Stimulated activated CD4-positive, alpha-beta T cell treated with anti-CD3 and anti-CD28 coated beads, Interleukin-2, amount 100 ng/mL, for 48 hours (primary cell): Measurements from ENCODE around the gene LRRC2.
"Not testable (repeated sequence)": the region's sequence is repeated elsewhere in the genome, so short reads cannot be mapped to it uniquely, and the experiment has no call there.

Experiments used
- DNase-seq, 2 donors: peaks; one replicate each; pipeline ENCODE4 v3.0.0-alpha.2; 2020

LRRC2 gene

GRCh38 chr3:46522201-46522600, 43.9 kb downstream of the LRRC2 start:
- not testable (repeated sequence) for DNase-seq

- no peak for DNase-seq
Observed at GRCh38 chr3:46521096-46521495, 45.0 kb downstream of the LRRC2 start.

GRCh38 chr3:46520531-46520930, 45.6 kb downstream of the LRRC2 start:
- DNase-seq, result no peak

- no peak for DNase-seq
Observed at GRCh38 chr3:46519952-46520351, 46.1 kb downstream of the LRRC2 start.

- no peak for DNase-seq
Observed at GRCh38 chr3:46517784-46518181, 48.3 kb downstream of the LRRC2 start.

GRCh38 chr3:46517016-46517783, 48.9 kb downstream of the LRRC2 start:
- no peak for DNase-seq

GRCh38 chr3:46516521-46516920, 49.6 kb downstream of the LRRC2 start:
- DNase-seq, result no peak

GRCh38 chr3:46512191-46512749, 53.8 kb downstream of the LRRC2 start:
- DNase-seq, result no peak

- DNase-seq, result no peak
Observed at GRCh38 chr3:46509661-46510187, 56.4 kb downstream of the LRRC2 start.

GRCh38 chr3:46508850-46509591, 57.1 kb downstream of the LRRC2 start:
- no peak for DNase-seq

GRCh38 chr3:46506526-46506925, 59.6 kb downstream of the LRRC2 start:
- no peak for DNase-seq

GRCh38 chr3:46505953-46506352, 60.1 kb downstream of the LRRC2 start:
- DNase-seq, result no peak

GRCh38 chr3:46504789-46505188, 61.3 kb downstream of the LRRC2 start:
- DNase-seq, result peak in 1 of 2 donors; percentile 17

- DNase-seq, result no peak
Observed at GRCh38 chr3:46503200-46503874, 62.8 kb downstream of the LRRC2 start.

- no peak for DNase-seq
Observed at GRCh38 chr3:46501702-46502101, 64.4 kb downstream of the LRRC2 start.

- no peak for DNase-seq
Observed at GRCh38 chr3:46500656-46501635, 65.2 kb downstream of the LRRC2 start.

GRCh38 chr3:46498916-46499519, 67.1 kb downstream of the LRRC2 start:
- no peak for DNase-seq

- DNase-seq, result no peak
Observed at GRCh38 chr3:46497556-46498265, 68.4 kb downstream of the LRRC2 start, which contains the start of gene RTP3. Gene RTP3, plus strand, starts transcription at chr3:46497976. Its CDS starts 87 bp downstream, at chr3:46498063.

- DNase-seq, result peak; percentile 32 to 33
Observed at GRCh38 chr3:46496746-46497555, 69.2 kb downstream of the LRRC2 start.
